ENCODE results near the gene IKZF5. TPM values are rescaled to one million over a fixed set of nuclear protein-coding genes. Genes with fewer than 3 reads are reported as not detected.

The IKZF5 gene
- total and polyA plus RNA-seq, 2 of the 4 experiments (the other 2 are of a cell fraction), result 2.9 to 4.4 TPM

GRCh38 chr10:123018531-123018930, 9.9 kb upstream of the IKZF5 start:
- Histone ChIP-seq H3K4me2 (ENCODE audit: low read depth, low read length) (no peak overlapping the region), H3K9ac (ENCODE audit: low read depth, low read length) (no peak overlapping the region), H4K5ac (ENCODE audit: low read depth, low read length) (no peak overlapping the region), H3K9me3 (ENCODE audit: control insufficient read depth, insufficient read depth, low read length) (no peaks in the 10 kb centered on the region), H3K4me3 (ENCODE audit: insufficient read depth, low read depth, low read length) (no peak overlapping the region), H2AK5ac (ENCODE audit: low read depth, low read length) (no peak overlapping the region), H3K27me3 (ENCODE audit: control insufficient read depth, insufficient read depth, low read length) (no peaks in the 10 kb centered on the region), H4K91ac (ENCODE audit: insufficient read depth, low read depth, low read length) (no peak overlapping the region), H2BK15ac (ENCODE audit: low read depth, low read length) (no peak overlapping the region), H3K23ac (ENCODE audit: low read depth, low read length) (no peak overlapping the region), H3K4ac (ENCODE audit: low read depth, low read length) (no peak overlapping the region), H2BK20ac (ENCODE audit: low read depth, low read length) (no peak overlapping the region), H3K36me3 (ENCODE audit: control insufficient read depth, insufficient read depth, low read length) (no peaks in the 10 kb centered on the region), H3K27ac (ENCODE audit: insufficient read depth, low read length) (no peak overlapping the region), H3K9me1 (ENCODE audit: insufficient read depth, low read length) (no peaks in the 10 kb centered on the region), H2BK120ac (ENCODE audit: low read depth, low read length) (no peak overlapping the region), H3K4me1 (ENCODE audit: control insufficient read depth, insufficient read depth, low read length) (no peaks in the 10 kb centered on the region), H4K20me1 (ENCODE audit: insufficient read depth, low read length) (no peaks in the 10 kb centered on the region), H3K79me1 (ENCODE audit: low read depth in 1 of 2, low read length in 2 of 2) (no peaks in the 10 kb centered on the region), H2BK5ac (ENCODE audit: low read depth, low read length, poor library complexity, severe bottlenecking) (no peak overlapping the region), H3K14ac (replicated peaks; ENCODE audit: low read depth, low read length) (no peak overlapping the region), H4K8ac (ENCODE audit: low read depth in 2 of 2, low read length in 2 of 2) (no peak overlapping the region), H2AK9ac (replicated peaks; ENCODE audit: low read depth, low read length, poor library complexity) (no peak overlapping the region), H3K56ac (ENCODE audit: extremely low read depth, insufficient read depth, low read length) (no peak overlapping the region), H3K18ac (ENCODE audit: low read depth, low read length) (no peak overlapping the region), H2AFZ (replicated peaks; ENCODE audit: low read length, poor library complexity) (no peak overlapping the region)
- BruUV-seq (replicated peaks), result no TSS peak
- TF ChIP-seq MAZ (IDR thresholded peaks at IDR 0.05; ENCODE audit: borderline replicate concordance, low read depth, low read length) (no peak), CHD1 (IDR thresholded peaks at IDR 0.05; ENCODE audit: low read depth, low read length) (no peak), MXI1 (IDR thresholded peaks at IDR 0.05; ENCODE audit: borderline replicate concordance, low read depth, low read length) (no peak), CEBPB (IDR thresholded peaks at IDR 0.05; ENCODE audit: low read depth, low read length) (no peak), USF2 (IDR thresholded peaks at IDR 0.05; ENCODE audit: low read depth, low read length) (no peak), MAFK (IDR thresholded peaks at IDR 0.05; ENCODE audit: low read depth, low read length) (no peak), NFE2L2 (IDR thresholded peaks at IDR 0.05; ENCODE audit: low read depth, low read length) (no peak), FOS (IDR thresholded peaks at IDR 0.05; ENCODE audit: low read depth, low read length) (no peak), CTCF (conservative IDR thresholded peaks at IDR 0.05; ENCODE audit: low read depth, low read length) (no peak), RCOR1 (IDR thresholded peaks at IDR 0.05; ENCODE audit: insufficient replicate concordance, low read length) (no peak), RFX5 (IDR thresholded peaks at IDR 0.05; ENCODE audit: low read depth, low read length) (no peak), ELK1 (IDR thresholded peaks at IDR 0.05; ENCODE audit: borderline replicate concordance, low read depth, low read length) (no peak), SMC3 (IDR thresholded peaks at IDR 0.05; ENCODE audit: low read depth, low read length) (no peak), RAD21 (IDR thresholded peaks at IDR 0.05; ENCODE audit: low read length) (no peak), BHLHE40 (IDR thresholded peaks at IDR 0.05; ENCODE audit: low read depth, low read length) (no peak), POLR2A (IDR thresholded peaks at IDR 0.05; ENCODE audit: low read depth, low read length) (no peak)
- ATAC-seq (ENCODE audit: low read depth) (no peak), DNase-seq (no peak)
- ChIA-PET POLR2A (ENCODE audit: unreplicated experiment) (no interaction called here), CTCF (no interaction called here)
- no CpG with 5 or more reads among the region's 7 CpGs for WGBS, 2 experiments (ENCODE audit: extremely low coverage in 2 of 2, insufficient read length in 1 of 2)
- dilution Hi-C loops (cut with HindIII; ENCODE audit: low sequenced_read_pairs, unreplicated experiment) (no loop called here), in situ Hi-C loops (cut with MboI; ENCODE audit: low sequenced_read_pairs) (no loop called here), intact Hi-C loops (cut with micrococcal nuclease) (no loop called here)

All from IMR-90 (cell line).